ENCODE data around the gene MYO1G. TPM values are rescaled to one million over a fixed set of nuclear protein-coding genes. Genes with fewer than 3 reads are reported as not detected.

Gene MYO1G
- total and polyA plus RNA-seq, 9 of the 15 experiments (the other 6 are each of a cell fraction or from before 2014, with no cell fraction given), result 0.03 to 0.62 (median 0.13) TPM; not detected in 1

- Histone ChIP-seq H3K9ac (ENCODE audit: insufficient read depth in 1 of 2, low read depth in 2 of 2, low read length in 2 of 2) (peak overlapping the region; percentile 86 to 99; a peak in 3 of 4 replicates), H3K9me3 (replicated peaks; ENCODE audit: control insufficient read depth, insufficient read depth, low read depth, low read length) (no peaks in the 10 kb centered on the region; the same call in 1 of the 2 replicates), H3K79me2 (ENCODE audit: control insufficient read depth, insufficient read depth, low read length) (peaks cover 53% of the 10 kb centered on the region), H4K20me1 (replicated peaks; ENCODE audit: control insufficient read depth, insufficient read depth, low read length) (peaks cover 24% of the 10 kb centered on the region), H3K4me3 (peak overlapping the region; percentile 98), H3K4me2 (ENCODE audit: insufficient read depth, low read length) (peak overlapping the region; percentile 100), H3K36me3 (ENCODE audit: control insufficient read depth, insufficient read depth, low read length) (peaks cover 62% of the 10 kb centered on the region), H3K9me1 (ENCODE audit: control insufficient read depth, insufficient read depth, low read length) (no peaks in the 10 kb centered on the region), H2AFZ (ENCODE audit: low read depth, low read length) (no peak overlapping the region), H3K4me1 (replicated peaks in 1 of 2; ENCODE audit: control insufficient read depth in 2 of 2, insufficient read depth in 2 of 2, low read length in 2 of 2) (peaks cover 24 to 35% of the 10 kb centered on the region in 2 experiments; a peak in 4 of 5 replicates), H3K27me3 (ENCODE audit: control insufficient read depth in 2 of 2, insufficient read depth in 2 of 2, low read length in 2 of 2) (no peaks in the 10 kb centered on the region), H3K27ac (ENCODE audit: extremely low read depth, low read depth, low read length) (peak overlapping the region; percentile 40)
- in situ Hi-C loops (cut with MboI), result no loop called here
- intact Hi-C loops (cut with micrococcal nuclease), result no loop called here
- ChIA-PET POLR2A (interaction anchor here (0.6 to 7.4 kb wide), 19 partner anchors 11 to 401 kb away, joined by 3 to 141 read pairs (median 3); partner anchors contain the start of genes CCM2 and TBRG4), CTCF (ENCODE audit: low intra/inter-chr PET ratio) (no interaction called here)
- no peak for DNase-seq (ENCODE audit: extremely low read depth in 1 of 4, low spot score in 3 of 4)
- no peak for ATAC-seq
- TF ChIP-seq CBX8 (IDR thresholded peaks at IDR 0.05; ENCODE audit: borderline replicate concordance, extremely low read depth, low read depth, low read length, poor library complexity, severe bottlenecking) (no peak), FOXK1 (CRISPR knock-in tag; IDR thresholded peaks at IDR 0.05; ENCODE audit: borderline replicate concordance) (0 out of 2 replicates have a peak, but pooled peaks have one; percentile 26), SUPT5H (IDR thresholded peaks at IDR 0.05) (peak; percentile 13; the same call in 1 of the 2 replicates), RBFOX2 (IDR thresholded peaks at IDR 0.05; ENCODE audit: low read depth, low read length) (peak; percentile 64)
- WGBS (ENCODE audit: insufficient coverage, low coverage, missing lambda C conversion rate), result 39% methylated on average over 6 of the region's 6 CpGs
- no TSS peak for BruUV-seq (replicated peaks)
- FAIRE-seq, result no peak
Measured at GRCh38 chr7:44983742-44984477, 5.1 kb upstream of the MYO1G start.
